ENCODE data around the gene ALS2.
"Not testable (repeated sequence)": the region's sequence is repeated elsewhere in the genome, so short reads cannot be mapped to it uniquely, and the experiment has no call there.

ALS2 gene

DNA sequence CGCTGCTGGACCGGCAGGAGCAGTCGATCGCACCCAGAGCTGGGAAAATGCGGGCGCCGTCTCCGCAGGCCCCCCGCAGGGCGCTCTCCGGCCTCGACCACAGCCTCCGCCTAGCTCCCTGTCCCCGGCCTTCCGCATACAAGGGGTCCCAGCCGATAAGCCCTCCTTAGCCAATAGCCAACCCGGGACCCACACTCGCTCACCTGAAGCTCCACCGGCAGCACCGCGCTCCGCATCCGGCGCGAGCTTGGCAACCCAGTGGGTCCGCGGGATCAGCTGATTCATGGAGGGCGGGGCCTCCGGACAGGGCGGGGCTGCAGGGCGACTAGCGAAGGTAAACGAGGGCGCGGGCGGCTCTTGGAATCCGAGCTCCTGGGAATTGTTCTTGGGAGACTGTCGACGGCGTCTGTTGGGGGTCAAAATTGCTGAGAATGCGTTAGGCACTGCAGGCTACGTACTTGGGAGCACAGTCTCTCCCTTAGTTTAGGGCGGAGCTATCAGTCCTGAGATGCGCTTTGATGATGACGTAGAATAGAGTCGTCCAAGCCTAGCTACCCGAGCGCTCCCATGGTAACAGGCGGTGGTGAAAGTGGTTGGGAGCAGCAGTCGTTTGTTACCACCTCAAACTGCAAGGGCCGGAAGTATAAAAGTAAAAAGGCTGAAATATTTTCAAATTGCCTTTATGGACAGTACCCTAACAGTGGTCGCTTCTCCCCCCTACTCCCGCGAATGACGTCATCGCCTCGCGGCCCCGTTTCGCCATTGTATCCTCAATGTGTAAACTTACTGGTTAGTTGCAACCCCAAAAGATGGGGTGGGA lies at the start of gene ALS2:
ALS2 (minus strand) TSS at position 260 of the 820 bp plus-strand sequence. CDS start 12,048 bp downstream, outside the sequence.
- DNase-seq: peak; percentile 96

DNA sequence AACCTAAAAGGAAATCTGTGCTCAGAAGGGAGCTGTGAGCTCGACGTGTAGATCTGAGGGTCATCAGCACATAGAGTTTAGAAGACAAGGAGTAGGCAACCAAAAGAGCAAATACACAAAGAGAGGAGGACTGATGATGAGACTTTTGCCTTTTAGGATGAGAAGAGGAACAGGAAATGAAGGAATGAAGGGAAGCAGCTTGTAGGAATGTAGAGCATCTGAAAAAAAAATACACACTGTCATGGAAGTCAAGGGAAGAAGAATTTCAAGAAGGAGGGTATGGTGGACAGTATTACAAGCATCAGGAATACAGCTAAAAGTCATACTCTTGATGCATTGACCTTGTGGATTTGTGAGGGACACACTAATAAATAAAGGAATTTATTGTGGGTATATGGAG lies 47.5 kb upstream of the ALS2 start:
- DNase-seq: no peak

DNA sequence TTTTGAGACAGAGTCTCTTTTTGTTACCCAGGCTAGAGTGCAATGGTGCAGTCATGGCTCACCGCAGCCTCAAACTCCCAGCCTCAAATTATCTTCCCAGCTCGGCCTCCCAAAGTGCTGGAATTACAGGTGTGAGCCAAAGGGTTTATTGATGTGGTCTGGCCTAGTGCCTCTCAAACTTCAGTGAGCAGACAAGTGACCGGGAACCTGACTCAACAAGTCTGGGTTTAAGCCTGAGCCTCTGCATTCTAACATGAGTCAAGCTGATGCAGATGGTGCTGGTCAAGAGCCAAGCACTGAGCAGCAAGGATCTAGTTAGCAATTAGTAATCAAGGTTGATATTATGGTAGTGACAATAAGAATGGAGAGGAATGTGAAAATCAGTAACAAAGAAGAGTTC lies 46.9 kb upstream of the ALS2 start:
- no peak for DNase-seq

DNA sequence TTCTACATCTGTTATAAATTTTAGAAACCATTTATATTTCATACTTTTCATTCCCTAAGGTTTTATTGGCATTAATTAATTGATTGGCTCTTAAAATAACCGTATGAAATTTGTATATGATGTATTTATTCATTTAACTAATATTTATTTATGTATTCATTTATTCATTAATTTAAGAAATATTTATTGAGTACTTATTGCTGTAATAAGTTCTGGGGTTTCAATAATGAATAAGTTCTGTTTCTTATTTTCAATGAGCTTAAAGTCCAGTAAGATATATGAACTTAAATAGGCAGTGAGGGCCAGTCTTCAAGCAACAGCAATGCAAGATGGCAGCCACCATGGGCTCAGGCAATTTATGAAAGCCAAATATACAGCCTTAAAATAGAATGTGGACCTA lies 43.5 kb upstream of the ALS2 start:
- no peak for DNase-seq

DNA sequence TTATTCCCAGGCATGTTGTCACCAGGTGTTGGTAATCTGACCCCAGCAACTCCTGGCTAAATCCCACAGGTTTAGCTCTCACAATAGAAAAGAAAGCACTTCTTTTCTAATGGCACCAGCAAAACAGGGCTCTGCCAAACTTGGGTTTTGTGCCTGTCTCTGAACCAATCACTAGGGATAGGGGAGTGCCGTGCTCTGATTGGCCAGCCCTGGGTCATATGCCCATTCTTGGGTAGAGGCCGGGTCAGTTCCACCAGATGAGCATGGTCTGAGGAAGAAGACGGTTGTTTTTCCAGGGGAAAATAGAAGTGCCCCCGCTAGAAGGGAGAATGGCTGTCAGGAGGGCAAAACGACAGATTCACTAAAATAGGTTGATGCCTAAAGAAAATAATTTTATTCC lies 40.3 kb upstream of the ALS2 start:
- DNase-seq: no peak

DNA sequence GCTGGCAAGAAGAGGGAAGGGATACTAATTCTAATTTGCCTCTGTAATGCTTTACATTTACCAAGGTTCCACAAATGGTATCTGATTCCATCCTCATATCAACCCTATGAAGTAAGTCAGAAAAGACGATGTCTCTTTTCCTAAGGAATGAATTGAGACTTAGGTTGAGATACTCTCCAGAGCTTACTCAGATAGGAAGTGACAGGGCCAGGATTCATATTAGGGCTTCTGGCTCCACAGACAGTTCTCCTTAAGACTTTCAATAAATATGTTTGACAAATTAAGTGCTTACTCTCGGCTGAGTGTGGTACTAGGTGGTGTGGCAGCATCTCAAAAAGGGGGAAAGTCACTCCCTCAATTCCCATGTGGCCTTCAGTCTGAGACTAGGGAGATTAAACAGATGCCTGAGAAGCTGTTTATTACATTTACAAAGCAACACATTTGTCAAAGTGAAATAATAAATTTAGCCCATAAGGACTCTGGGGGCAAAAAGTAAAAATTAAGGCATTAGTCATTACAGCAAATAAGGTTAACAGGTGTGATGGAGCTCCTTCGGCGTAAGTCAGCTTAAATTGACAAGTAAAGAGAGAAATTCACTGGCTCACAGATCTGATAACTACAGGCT lies 39.8 kb upstream of the ALS2 start:
- no peak for DNase-seq

DNA sequence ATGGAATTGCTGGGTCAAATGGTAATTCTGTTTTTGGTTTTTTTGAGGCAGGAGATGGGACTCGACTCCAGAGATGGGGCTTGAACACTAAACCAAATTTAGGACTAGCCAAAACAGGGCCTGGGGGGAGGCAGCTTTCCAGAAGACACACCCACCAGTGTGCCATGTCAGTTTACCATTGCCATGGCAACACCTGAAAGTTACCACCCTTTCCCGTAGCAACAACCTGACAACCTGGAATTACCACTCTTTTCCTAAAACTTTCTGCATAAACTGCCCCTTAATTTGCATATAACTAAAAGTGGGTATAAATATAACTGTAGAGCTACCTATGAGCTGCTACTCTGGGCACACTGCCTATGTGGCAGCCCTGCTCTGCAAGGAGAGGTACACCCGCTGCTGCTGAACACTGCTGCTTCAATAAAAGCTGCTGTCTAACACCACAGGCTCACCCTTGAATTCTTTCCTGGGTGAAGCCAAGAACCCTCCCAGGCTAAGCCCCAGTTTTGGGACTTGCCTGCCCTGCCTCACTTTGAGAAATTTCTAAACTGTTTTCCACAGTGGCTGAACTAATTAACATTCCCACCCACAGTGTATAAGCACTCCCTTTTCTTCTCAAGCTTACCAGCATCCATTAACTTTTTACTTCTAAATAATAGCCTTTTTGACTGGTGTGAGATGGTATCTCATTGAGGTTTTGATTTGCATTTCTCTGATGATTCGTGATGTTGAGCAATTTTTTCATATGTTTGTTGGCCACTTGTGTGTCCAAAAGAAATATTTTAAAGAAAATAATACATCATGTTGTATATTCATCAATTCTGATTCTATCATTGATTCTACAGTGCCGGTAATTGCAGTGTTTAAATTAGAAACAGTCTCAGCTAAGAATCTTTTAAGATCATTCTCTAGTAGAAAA lies 36.2 kb upstream of the ALS2 start:
- DNase-seq: no peak

GRCh38 chr2:201813996-201814760 lies 33.4 kb upstream of the ALS2 start:
- no peak for DNase-seq

- not testable (repeated sequence) for DNase-seq
Measured at GRCh38 chr2:201810604-201811003, 29.9 kb upstream of the ALS2 start.

GRCh38 chr2:201809633-201810032 lies 28.9 kb upstream of the ALS2 start:
- DNase-seq: no peak

- DNase-seq: no peak
Measured at GRCh38 chr2:201808027-201808426, 27.3 kb upstream of the ALS2 start.

GRCh38 chr2:201807452-201807999 lies 26.8 kb upstream of the ALS2 start:
- DNase-seq: no peak

DNA sequence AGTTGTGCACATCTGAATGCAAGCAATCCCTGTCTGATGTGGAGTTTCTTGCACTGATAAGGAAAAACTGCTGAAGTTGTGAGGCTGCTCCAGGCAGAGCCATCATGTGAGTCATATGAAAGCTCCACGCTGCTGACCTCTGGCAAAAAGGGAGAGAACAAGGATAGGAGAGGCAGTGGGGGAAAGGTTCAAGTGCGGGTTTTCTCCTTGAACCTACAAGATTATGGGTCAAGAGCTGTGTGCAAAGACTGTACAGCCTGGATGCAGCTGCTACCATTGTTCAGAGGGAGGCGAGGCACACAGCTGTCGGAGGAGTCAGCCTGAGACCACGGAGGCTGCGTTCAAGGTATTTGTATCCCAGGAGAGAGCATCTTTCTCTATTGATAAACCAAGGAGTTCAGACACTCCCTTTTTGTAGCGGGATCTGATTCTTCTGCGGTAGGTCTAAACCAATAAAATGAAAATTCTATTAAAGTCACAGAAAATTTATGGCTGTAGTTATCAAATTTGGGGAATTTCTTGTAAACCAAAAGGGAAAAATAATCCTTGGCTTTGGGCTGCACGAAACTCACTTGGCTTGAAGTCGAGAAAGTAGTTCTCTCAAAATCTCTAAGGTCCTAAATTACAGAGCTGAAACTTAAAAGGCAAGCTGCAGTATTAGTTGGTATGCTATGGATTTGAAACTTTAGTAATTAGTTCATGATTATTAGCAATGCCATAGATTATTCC lies 25.9 kb upstream of the ALS2 start, which contains the start of gene CDK15:
CDK15 (plus strand) TSS at position 96 of the 729 bp plus-strand sequence; CDS start at position 224, 128 bp downstream.
- DNase-seq: no peak

- DNase-seq: not testable (repeated sequence)
Measured at GRCh38 chr2:201798914-201799285, 18.2 kb upstream of the ALS2 start.

DNA sequence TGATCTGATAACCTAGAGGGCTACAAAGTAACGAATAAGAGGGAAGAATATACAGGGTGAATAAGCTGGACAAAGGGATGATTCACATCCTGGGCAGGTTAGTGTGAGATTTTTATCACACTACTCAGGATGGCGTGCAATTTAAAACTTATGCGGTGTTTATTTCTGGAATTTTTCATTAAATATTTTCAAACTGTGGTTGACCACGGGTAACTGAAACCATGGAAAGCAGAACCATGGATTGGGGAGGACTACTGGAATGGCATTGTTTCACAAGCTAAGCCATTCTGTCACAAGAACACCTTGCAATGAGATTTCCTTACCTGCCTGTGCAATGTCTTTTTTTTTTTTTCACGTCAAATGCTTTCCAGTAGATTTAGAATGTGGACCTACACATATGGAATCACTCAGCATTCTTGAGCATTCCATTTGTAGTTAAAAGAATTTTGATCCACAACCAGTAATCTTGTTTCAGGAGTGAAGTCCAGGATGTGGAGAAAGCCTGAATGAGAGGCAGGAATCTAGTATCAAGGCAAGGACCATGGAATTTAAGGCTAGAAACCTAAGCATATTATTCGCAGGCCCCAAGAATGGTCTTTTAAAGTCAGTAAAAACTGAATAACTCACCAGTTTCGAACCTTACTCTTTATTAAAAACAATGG lies 17.6 kb upstream of the ALS2 start:
- DNase-seq: no peak

DNA sequence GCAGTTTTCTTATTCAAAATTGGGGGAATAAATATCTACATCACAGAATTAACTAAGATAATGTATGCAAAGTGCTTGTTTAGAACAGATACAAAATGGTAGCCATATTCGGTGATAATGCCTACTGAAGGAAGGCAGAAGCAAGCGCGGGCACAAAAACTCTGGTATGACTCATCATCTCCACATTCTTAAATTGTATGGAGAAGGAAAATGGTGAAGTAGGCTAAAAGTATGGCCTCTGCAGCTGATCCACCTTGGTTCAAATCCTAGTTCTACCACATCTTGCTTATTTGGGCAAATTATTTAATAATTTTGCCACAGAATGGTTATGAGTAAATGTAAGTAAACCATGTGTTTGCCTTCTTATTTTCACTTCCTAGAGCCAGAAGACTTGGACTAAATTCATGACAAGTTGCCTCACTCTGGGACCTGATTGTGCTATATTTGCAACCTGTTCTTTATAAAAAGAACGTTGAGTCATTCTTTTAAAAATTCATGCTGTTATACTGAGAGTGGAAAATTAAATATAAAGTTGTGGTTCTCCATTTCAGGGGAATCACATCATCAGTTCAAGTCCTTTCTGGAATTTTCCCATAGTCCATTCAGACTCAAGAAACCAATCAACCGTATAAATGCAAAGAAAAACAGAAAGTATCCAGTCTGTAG lies 16.6 kb upstream of the ALS2 start:
- no peak for DNase-seq

DNA sequence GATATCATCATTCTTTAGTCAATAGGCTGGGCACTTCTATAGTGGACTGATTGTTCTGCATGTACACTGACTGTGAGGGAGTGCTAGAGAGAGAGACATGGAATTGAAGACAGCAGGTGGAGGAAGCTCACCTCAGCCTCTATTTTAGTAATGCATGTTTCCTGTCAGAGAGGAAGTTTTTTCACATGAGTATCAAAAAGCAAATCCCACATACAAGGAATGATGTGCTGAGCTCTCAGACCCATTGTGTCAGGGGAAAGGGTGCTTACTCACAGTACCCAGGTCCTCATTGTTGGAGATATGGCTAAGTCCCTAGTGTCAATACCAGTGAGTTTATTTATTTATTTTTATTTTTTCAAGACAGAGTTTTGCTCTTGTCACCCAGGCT lies 15.7 kb upstream of the ALS2 start:
- DNase-seq: no peak

DNA sequence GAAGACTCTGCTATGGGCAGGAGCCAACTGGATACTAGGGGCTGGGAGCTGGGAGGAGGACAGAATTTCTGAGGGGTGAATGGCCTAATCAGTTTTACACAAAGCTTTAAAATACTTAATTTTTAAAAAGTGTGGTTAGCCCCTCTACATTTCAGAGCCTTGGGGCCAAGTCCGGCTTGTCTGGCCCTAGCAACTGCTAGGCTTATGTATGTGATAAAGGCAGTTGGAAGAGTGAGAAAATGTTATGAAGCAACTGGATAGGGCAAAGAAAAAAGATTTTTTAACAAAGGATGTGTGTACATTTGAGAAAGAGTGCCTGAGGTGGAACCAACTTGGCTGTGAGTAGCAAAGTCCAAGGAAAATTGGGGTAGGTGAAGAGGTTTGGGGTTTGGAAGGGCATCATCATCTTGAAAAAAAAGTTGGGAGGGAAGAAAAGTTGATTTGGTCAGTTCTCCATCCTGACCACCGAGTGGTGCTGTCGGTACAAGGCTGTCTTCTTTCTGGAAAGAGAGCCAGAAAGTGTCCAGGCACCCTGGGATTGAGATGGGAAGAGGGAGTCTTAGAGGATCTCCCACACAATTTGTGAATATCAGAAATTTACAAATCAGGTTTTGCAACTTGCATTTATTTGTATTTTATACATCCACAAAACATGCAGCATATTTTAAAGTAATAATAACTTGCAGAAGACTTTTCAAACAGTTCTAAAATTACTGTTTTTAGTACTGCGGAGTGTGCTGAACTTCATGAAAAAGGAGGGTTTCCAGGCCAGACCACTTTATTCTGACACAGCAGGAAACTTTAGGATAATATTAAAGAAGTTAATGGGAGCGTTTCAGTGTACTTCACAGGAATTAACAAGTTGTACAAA lies 15.1 kb upstream of the ALS2 start:
- DNase-seq: no peak

DNA sequence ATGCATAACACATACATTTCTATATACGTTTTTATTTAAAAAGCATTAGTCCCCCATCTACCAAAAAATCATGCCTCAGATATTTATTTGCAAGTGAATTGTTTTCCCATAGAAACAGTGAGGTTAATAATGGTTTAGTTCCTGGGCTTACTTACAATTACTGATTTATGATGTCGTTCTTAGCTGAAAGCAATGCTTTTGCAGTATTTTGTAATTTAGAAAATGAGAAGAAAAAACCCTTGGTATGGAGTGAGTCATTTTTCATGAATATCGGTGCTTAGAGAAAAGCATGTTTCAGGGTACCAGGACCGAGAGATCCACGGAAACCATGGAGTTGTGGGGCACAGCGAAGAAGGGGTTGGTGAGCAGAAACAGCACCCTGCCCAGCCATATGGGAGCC lies 13.6 kb upstream of the ALS2 start:
- DNase-seq: no peak

Data from stimulated activated CD4-positive, alpha-beta T cell treated with anti-CD3 and anti-CD28 coated beads, Interleukin-15, amount 100 ng/mL, for 24 hours (primary cell).